GM12892 (cell line): ENCODE measurements around the gene ORAI3.

ENCODE experiments used
- POLR2A ChIP-seq: IDR thresholded peaks from 2 replicates; pipeline ENCODE4 v1.6.1; 2011; ENCODE audit warnings: low read depth, low read length, control low read depth
- POLR2AphosphoS5 ChIP-seq: IDR thresholded peaks from 2 replicates; pipeline ENCODE4 v1.6.1; 2011; ENCODE audit warnings: low read depth, low read length, control low read depth
- TAF1 ChIP-seq: IDR thresholded peaks from 2 replicates; pipeline ENCODE4 v1.6.1; 2011; ENCODE audit warnings: low read depth, mild to moderate bottlenecking, control low read depth, low read length, borderline replicate concordance

DNA sequence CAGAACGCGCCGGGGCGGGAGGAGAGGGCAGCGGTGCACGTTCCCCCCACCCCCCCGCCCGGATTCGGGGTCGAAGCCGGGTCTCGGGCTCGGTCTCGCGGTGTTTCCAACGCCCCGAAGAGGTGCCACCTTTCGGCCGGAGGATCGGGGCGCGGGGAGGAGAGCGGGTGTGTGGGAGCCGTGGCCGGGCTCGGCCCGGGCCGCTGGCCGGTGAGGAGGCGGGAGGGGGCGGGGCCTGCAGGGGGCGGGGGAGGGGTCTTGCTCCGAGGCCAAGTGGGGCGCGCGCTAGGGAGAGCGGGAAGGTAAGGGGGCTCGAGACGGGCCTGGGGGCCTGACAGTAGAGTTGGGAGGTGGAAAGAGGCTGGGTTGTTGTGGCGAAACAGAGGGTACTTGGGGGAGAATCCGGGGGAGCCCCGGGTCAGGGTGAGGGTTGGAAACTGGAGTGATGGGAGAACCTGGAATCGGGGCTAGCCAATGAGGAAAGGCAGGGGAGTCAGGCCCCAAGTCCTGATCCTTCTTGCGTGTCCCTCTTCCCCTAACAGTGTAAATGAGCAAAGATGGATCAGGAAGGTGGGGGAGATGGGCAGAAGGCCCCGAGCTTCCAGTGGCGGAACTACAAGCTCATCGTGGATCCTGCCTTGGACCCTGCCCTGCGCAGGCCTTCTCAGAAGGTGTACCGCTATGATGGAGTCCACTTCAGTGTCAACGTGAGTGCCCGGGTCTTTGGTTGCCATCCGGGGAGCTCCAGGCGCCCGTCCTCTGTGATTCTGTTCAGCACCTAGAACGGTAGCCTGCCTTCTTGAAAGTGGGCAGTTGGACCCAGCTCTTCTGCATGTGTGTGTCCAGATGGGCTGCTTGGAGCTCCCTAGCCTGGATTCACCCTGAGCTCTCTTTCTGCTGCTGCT lies 9.6 kb downstream of the ORAI3 start:
- TF ChIP-seq POLR2A (no peak), TAF1 (no peak), POLR2AphosphoS5 (no peak)
